Activated B cell treated with CpG ODN at 0.5 μM for 24 hours (primary cell): Measurements from ENCODE around the gene HSBP1L1. TPM values are rescaled to one million over a fixed set of nuclear protein-coding genes. Genes with fewer than 3 reads are reported as not detected.

ENCODE experiments used
- ATAC-seq: fragments of 200-7000 bp; cut with Tn5 transposase; one replicate; pipeline ENCODE4 v1.10.0; 2021; ENCODE audit warnings: low read depth, mild to moderate bottlenecking, moderate library complexity
- CTCF ChIA-PET: fragments of 350-600 bp; sonication (Branson Sonifier 250); formaldehyde crosslinking; loops from one replicate; lab custom pipeline; 2021; ENCODE audit warnings: antibody characterized with exemption; lab: Charles Lee
- POLR2A ChIA-PET: fragments of 350-600 bp; sonication (Branson Sonifier 250); formaldehyde crosslinking; loops from one replicate; lab custom pipeline; 2021; ENCODE audit warnings: antibody characterized with exemption; lab: Charles Lee
- DNase-seq: peaks from one replicate; pipeline ENCODE4 v3.0.0; 2022
- H3K27ac Mint-ChIP-seq: one replicate; pipeline ENCODE4 v1.8.0; 2020; ENCODE audit warnings: mixed read lengths
- H3K27me3 Mint-ChIP-seq: one replicate; pipeline ENCODE4 v1.8.0; 2021; ENCODE audit warnings: mixed read lengths
- H3K36me3 Mint-ChIP-seq: one replicate; pipeline ENCODE4 v1.8.0; 2021; ENCODE audit warnings: low read depth, mixed read lengths
- H3K4me1 Mint-ChIP-seq: one replicate; pipeline ENCODE4 v1.8.0; 2021; ENCODE audit warnings: mixed read lengths
- H3K4me3 Mint-ChIP-seq: one replicate; pipeline ENCODE4 v1.8.0; 2020; ENCODE audit warnings: mild to moderate bottlenecking, mixed read lengths
- H3K9me3 Mint-ChIP-seq: one replicate; pipeline ENCODE4 v1.8.0; 2020; ENCODE audit warnings: mixed read lengths
- intact Hi-C: fragments of 100-400 bp; cut with micrococcal nuclease; formaldehyde crosslinking; loops from one replicate; pipeline ENCODE4 v1.15.1; 2024
- total RNA-seq: library from RNA; stranded (reverse); gene quantifications from 2 replicates; pipeline ENCODE4 v1.2.3, GENCODE V29; 2022
- TF ChIP-seq, protein P1 (sequence below): fragments of 200-600 bp; IDR thresholded peaks from one replicate; pipeline ENCODE4 v1.8.0; 2022; ENCODE audit warnings: antibody characterized with exemption, mild to moderate bottlenecking

The HSBP1L1 gene
- total RNA-seq: 0.98 and 2.5 TPM in 2 replicates

DNA sequence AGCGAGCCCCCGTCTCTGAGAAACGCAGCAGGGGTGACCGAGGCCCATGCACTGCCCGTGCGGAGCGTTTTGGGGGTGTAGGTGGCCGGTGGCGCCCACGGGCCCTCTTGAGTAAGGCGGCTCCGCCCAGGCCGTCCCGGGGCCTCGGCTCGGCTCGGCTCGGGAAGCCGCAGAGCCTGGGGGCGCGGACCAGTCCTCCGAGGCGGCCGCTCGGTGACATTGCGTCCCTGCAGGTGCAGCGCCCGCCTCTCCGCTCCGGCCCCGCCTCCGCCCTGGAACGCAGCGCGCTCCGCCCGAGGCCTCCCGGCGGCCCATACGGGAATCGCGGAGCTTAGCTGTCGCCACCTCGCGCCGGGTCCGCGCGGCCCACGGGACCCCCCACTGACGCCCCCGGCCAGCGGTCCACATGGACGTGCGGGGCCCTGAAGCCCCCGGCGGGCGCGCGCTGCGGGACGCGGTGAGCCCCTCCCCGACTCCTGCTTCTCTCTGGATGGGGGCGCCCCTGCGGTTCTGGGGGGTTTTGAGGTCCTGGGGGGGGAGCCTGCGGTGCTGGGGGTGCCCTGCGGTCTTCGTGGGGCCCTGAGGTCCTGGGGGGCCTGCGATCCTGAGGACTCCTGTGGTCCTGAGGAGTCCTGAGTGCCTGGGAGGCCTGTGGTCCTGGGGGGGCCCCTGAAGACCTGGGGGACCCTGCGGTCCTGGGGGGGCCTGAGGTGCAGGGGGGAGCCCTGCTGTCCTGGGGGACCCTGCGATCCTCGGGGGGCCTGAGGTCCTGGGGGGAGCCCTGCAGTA lies at the start of gene HSBP1L1:
Gene HSBP1L1, plus strand, starts transcription at position 314 of the 789 bp plus-strand sequence. Its CDS starts 93 bp downstream, at position 407.
- POLR2A ChIA-PET: interaction anchor here (1.0 to 1.3 kb wide), 2 partner anchors 14 to 24 kb away, joined by 6 to 8 read pairs; partner anchors contain the start of gene TXNL4A
- Mint-ChIP-seq H3K4me1 (peaks cover 37% of the 10 kb centered on the region), H3K36me3 (peaks cover under 1% of the 10 kb centered on the region), H3K4me3 (peak within 1 kb of the TSS; percentile 74), H3K9me3 (no peaks in the 10 kb centered on the region), H3K27ac (no peak within 1 kb of the TSS), H3K27me3 (peaks cover 2% of the 10 kb centered on the region)
- intact Hi-C loops: loop anchor here (1.0 to 5.0 kb wide), 4 partner anchors 24 to 587 kb away; partner anchors contain the start of genes KCNG2 and TXNL4A
- DNase-seq (peak; percentile 56), ATAC-seq (peak; percentile 83)
- CTCF ChIA-PET: interaction anchor here (0.9 kb wide), 1 partner anchor 55 kb away, joined by 3 read pairs; no protein-coding TSS in a partner anchor
- TF ChIP-seq, protein P1, sequence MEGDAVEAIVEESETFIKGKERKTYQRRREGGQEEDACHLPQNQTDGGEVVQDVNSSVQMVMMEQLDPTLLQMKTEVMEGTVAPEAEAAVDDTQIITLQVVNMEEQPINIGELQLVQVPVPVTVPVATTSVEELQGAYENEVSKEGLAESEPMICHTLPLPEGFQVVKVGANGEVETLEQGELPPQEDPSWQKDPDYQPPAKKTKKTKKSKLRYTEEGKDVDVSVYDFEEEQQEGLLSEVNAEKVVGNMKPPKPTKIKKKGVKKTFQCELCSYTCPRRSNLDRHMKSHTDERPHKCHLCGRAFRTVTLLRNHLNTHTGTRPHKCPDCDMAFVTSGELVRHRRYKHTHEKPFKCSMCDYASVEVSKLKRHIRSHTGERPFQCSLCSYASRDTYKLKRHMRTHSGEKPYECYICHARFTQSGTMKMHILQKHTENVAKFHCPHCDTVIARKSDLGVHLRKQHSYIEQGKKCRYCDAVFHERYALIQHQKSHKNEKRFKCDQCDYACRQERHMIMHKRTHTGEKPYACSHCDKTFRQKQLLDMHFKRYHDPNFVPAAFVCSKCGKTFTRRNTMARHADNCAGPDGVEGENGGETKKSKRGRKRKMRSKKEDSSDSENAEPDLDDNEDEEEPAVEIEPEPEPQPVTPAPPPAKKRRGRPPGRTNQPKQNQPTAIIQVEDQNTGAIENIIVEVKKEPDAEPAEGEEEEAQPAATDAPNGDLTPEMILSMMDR: no peak

DNA sequence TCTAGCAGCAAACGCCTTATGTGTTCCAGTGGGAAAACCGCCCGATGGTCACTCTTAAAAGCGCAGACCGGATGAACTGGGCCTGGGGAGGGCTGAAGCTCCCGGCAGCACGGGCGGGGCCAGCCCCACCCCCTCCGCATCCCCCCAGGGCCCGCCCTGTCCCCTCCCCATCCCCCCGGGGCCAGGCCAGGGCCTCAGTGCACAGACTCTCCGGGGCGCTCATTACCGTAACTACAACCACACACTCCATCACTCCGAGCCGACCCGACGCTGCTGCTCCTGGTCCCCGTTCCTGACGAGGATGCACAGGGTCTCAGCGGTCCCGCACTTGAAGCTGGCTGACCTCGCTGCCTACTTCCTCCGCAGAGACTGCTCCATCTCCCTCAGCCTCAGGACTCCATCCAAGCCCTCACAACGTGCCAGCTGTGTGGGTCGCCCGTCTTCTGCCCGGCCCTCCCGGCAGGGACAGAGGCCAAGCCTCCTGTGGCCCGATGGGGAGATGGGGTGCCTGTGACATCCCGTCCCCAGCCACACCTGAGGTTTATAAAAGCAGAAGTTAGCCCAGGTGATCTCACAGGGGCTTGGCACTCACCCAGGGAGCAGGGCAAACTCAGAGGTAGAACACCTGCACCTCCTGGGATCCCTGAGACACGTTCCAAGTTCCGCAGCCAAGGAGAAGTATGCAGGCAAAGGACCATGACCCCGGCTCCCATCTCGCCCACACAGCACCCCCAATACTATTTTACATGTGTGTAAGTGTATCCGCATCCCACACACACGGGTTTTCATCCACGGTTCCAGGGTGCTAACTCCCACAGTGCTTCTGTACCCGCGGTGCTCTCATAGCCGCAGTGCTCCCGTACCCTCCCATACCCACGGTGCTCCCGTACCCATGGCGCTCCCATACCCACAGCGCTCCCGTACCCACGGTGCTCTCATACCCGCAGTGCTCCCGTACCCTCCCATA lies 49.0 kb upstream of the HSBP1L1 start:
- intact Hi-C loops: loop anchor here (10.0 kb wide), 1 partner anchor 61 kb away; no protein-coding TSS in a partner anchor
- TF ChIP-seq, protein P1: no peak
- DNase-seq: no peak
- Mint-ChIP-seq H3K27ac (no peak overlapping the region), H3K4me1 (peaks cover 31% of the 10 kb centered on the region), H3K4me3 (no peak overlapping the region), H3K9me3 (no peaks in the 10 kb centered on the region), H3K27me3 (no peaks in the 10 kb centered on the region), H3K36me3 (peaks cover 48% of the 10 kb centered on the region)
- POLR2A ChIA-PET: no interaction called here
- ATAC-seq: no peak
- CTCF ChIA-PET: no interaction called here

DNA sequence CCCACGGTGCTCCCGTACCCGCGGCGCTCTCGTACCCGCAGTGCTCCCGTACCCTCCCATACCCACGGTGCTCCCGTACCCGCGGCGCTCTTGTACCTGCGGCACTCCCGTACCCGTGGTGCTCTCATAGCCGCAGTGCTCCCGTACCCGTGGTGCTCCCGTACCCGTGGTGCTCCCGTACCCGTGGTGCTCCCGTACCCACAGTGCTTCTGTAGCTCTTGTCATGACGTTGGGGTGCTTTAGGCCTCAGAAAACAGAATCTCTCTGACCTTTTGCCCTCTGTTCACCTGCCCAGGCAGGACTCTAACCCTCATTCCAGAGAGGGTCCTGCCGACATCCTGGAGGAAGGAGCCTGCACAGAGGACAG lies 48.3 kb upstream of the HSBP1L1 start:
- intact Hi-C loops: loop anchor here (10.0 kb wide), 1 partner anchor 61 kb away; no protein-coding TSS in a partner anchor
- Mint-ChIP-seq H3K9me3 (no peaks in the 10 kb centered on the region), H3K4me3 (no peak overlapping the region), H3K27ac (no peak overlapping the region), H3K27me3 (no peaks in the 10 kb centered on the region), H3K36me3 (peaks cover 46% of the 10 kb centered on the region), H3K4me1 (peaks cover 31% of the 10 kb centered on the region)
- ChIA-PET CTCF (no interaction called here), POLR2A (no interaction called here)
- ATAC-seq (no peak), DNase-seq (no peak)
- TF ChIP-seq, protein P1: no peak

DNA sequence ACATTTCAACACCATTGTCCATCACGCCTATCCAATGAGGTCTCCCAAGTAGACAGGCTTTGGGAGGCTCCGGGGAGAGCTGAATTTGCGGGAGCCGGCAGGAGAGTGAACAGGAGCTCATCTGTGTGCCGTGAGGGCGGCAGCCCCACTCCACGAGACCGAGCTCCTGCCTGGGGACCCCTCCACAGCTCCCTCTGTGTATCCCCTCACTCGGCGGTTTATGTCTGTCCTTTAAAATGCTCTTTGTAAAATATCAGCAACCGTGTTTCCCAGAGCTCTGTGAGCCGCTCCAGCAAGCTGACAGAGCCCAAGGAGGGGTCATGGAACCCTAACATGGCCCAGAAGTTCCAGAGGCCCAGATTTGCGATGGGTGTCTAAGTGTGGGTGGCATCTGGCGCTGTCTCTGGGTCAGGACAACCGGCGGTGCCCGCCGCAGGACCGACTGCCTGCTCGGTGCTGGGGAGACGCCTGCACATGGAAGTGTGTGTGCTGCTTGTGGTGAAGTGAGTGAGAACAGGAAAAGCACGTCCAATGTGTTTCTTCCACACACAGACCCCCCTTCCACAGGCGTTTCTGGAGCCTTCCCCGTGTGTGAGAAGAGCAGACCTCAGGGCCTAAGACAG lies 47.8 kb upstream of the HSBP1L1 start:
- TF ChIP-seq, protein P1: no peak
- CTCF ChIA-PET: no interaction called here
- Mint-ChIP-seq H3K27me3 (no peaks in the 10 kb centered on the region), H3K4me1 (peaks cover 31% of the 10 kb centered on the region), H3K27ac (no peak overlapping the region), H3K4me3 (no peak overlapping the region), H3K9me3 (no peaks in the 10 kb centered on the region), H3K36me3 (peaks cover 46% of the 10 kb centered on the region)
- intact Hi-C loops: loop anchor here (10.0 kb wide), 1 partner anchor 62 kb away; no protein-coding TSS in a partner anchor
- POLR2A ChIA-PET: interaction anchor here (0.6 kb wide), 1 partner anchor 161 kb away, joined by 5 read pairs; no protein-coding TSS in a partner anchor
- DNase-seq: no peak
- ATAC-seq: no peak
